Activated CD4-positive, alpha-beta T cell treated with anti-CD3 and anti-CD28 coated beads, Interleukin-2, amount 50 U/mL, for 4 hours (primary cell): ENCODE results near the gene FOXD3.
"Not testable (repeated sequence)": the region's sequence is repeated elsewhere in the genome, so short reads cannot be mapped to it uniquely, and the experiment has no call there.

ENCODE experiments used
- DNase-seq, 2 experiments: peaks; one replicate each; pipeline ENCODE4 v3.0.0-alpha.2; 2020

FOXD3 gene

GRCh38 chr1:63321066-63321784 lies 1.1 kb upstream of the FOXD3 start:
- DNase-seq: no peak

GRCh38 chr1:63321785-63322113 lies 618 bp upstream of the FOXD3 start:
- no peak for DNase-seq

GRCh38 chr1:63322944-63323864 lies 837 bp downstream of the FOXD3 start:
- no peak for DNase-seq

GRCh38 chr1:63323865-63324778 lies 1.8 kb downstream of the FOXD3 start:
- no peak for DNase-seq

- DNase-seq: no peak
Observed at GRCh38 chr1:63324779-63325119, 2.4 kb downstream of the FOXD3 start.

- no peak for DNase-seq
Observed at GRCh38 chr1:63325279-63325985, 3.1 kb downstream of the FOXD3 start.

GRCh38 chr1:63326106-63326472 lies 3.7 kb downstream of the FOXD3 start:
- DNase-seq: no peak

GRCh38 chr1:63326473-63327380 lies 4.4 kb downstream of the FOXD3 start:
- DNase-seq: no peak

GRCh38 chr1:63327417-63328054 lies 5.2 kb downstream of the FOXD3 start:
- no peak for DNase-seq

- DNase-seq: no peak
Observed at GRCh38 chr1:63328122-63328521, 5.8 kb downstream of the FOXD3 start.

GRCh38 chr1:63328781-63329180 lies 6.4 kb downstream of the FOXD3 start:
- DNase-seq: no peak

- DNase-seq: no peak
Observed at GRCh38 chr1:63329621-63330330, 7.4 kb downstream of the FOXD3 start.

- DNase-seq: no peak
Observed at GRCh38 chr1:63330331-63330916, 8.1 kb downstream of the FOXD3 start.

- no peak for DNase-seq
Observed at GRCh38 chr1:63342402-63342801, 20.0 kb downstream of the FOXD3 start.

GRCh38 chr1:63343922-63344321 lies 21.6 kb downstream of the FOXD3 start:
- DNase-seq: no peak

- no peak for DNase-seq
Observed at GRCh38 chr1:63350320-63350719, 28.0 kb downstream of the FOXD3 start.

- DNase-seq: no peak
Observed at GRCh38 chr1:63352736-63353135, 30.4 kb downstream of the FOXD3 start.

- DNase-seq: not testable (repeated sequence)
Observed at GRCh38 chr1:63356234-63356633, 33.9 kb downstream of the FOXD3 start.

GRCh38 chr1:63359561-63359960 lies 37.2 kb downstream of the FOXD3 start:
- no peak for DNase-seq

- DNase-seq: no peak
Observed at GRCh38 chr1:63362073-63362472, 39.7 kb downstream of the FOXD3 start.
